IMR-90 (cell line): ENCODE results near the gene NAP1L1. TPM values are rescaled to one million over a fixed set of nuclear protein-coding genes. Genes with fewer than 3 reads are reported as not detected.
A peak's percentile ranks its signal among the peaks of the same experiment; 100 is the strongest.

ENCODE experiments used
- ATAC-seq: fragments of 200-7000 bp; cut with Tn5 transposase; 2 replicates; pipeline ENCODE4 v1.9.1; 2020; ENCODE audit warnings: low read depth, mild to moderate bottlenecking, moderate library complexity
- BruUV-seq: library from RNA; stranded (reverse); fragments of 400-500 nt; replicated peaks from 2 replicates; lab custom pipeline; 2021; lab: Mats Ljungman, UMichigan
- CTCF ChIA-PET: fragments of 300-600 bp; formaldehyde crosslinking; extraction: SDS; loops from one replicate; lab custom pipeline; 2021; ENCODE audit warnings: antibody characterized with exemption; lab: Yijun Ruan, JAX
- POLR2A ChIA-PET: fragments of 300-600 bp; sonication (Branson Sonifier 250); formaldehyde crosslinking; loops from one replicate; lab custom pipeline; 2022; ENCODE audit warnings: antibody characterized with exemption; ENCODE audit not compliant: unreplicated experiment; lab: Charles Lee
- DNase-seq: peaks from one replicate; pipeline ENCODE4 v3.0.0; 2013
- H2AFZ ChIP-seq: replicated peaks from 2 replicates; pipeline ENCODE3; 2013; ENCODE audit warnings: low read length, mild to moderate bottlenecking; ENCODE audit not compliant: poor library complexity
- H2AK5ac ChIP-seq: 2 replicates; pipeline ENCODE4 v1.6.1; 2013; ENCODE audit warnings: low read depth, low read length, inconsistent platforms
- H2AK9ac ChIP-seq: replicated peaks from 2 replicates; pipeline ENCODE3; 2013; ENCODE audit warnings: mild to moderate bottlenecking, low read depth, low read length, moderate library complexity; ENCODE audit not compliant: poor library complexity
- H2BK120ac ChIP-seq: 2 replicates; pipeline ENCODE4 v1.6.1; 2013; ENCODE audit warnings: low read depth, low read length, inconsistent platforms
- H2BK15ac ChIP-seq: 3 replicates; pipeline ENCODE4 v1.6.1; 2013; ENCODE audit warnings: low read depth, low read length, inconsistent platforms
- H2BK20ac ChIP-seq: 2 replicates; pipeline ENCODE4 v1.6.1; 2013; ENCODE audit warnings: low read depth, mild to moderate bottlenecking, inconsistent platforms, low read length, moderate library complexity
- H2BK5ac ChIP-seq: 2 replicates; pipeline ENCODE4 v1.6.1; 2013; ENCODE audit warnings: mild to moderate bottlenecking, low read depth, low read length, inconsistent platforms; ENCODE audit not compliant: poor library complexity, severe bottlenecking
- H3K14ac ChIP-seq: replicated peaks from 2 replicates; pipeline ENCODE4 v1.6.1; 2013; ENCODE audit warnings: low read depth, low read length, inconsistent platforms
- H3K18ac ChIP-seq: 2 replicates; pipeline ENCODE4 v1.6.1; 2013; ENCODE audit warnings: low read depth, low read length, control low read depth
- H3K23ac ChIP-seq: 2 replicates; pipeline ENCODE4 v1.6.1; 2013; ENCODE audit warnings: low read depth, low read length, inconsistent platforms
- H3K27ac ChIP-seq: 2 replicates; pipeline ENCODE4 v1.5.1; 2013; ENCODE audit warnings: mild to moderate bottlenecking, control low read depth, low read length; ENCODE audit not compliant: insufficient read depth
- H3K27me3 ChIP-seq: 2 replicates; pipeline ENCODE4 v1.6.1; 2013; ENCODE audit warnings: low read length; ENCODE audit not compliant: control insufficient read depth, insufficient read depth
- H3K36me3 ChIP-seq: 2 replicates; pipeline ENCODE4 v1.6.1; 2013; ENCODE audit warnings: low read length, mixed read lengths; ENCODE audit not compliant: control insufficient read depth, insufficient read depth
- H3K4ac ChIP-seq: 2 replicates; pipeline ENCODE4 v1.6.1; 2013; ENCODE audit warnings: low read depth, low read length, inconsistent platforms
- H3K4me1 ChIP-seq: 2 replicates; pipeline ENCODE4 v1.6.1; 2013; ENCODE audit warnings: low read length, mixed read lengths; ENCODE audit not compliant: control insufficient read depth, insufficient read depth
- H3K4me2 ChIP-seq: 2 replicates; pipeline ENCODE4 v1.6.1; 2013; ENCODE audit warnings: low read depth, mild to moderate bottlenecking, control low read depth, low read length, moderate library complexity
- H3K4me3 ChIP-seq: 2 replicates; pipeline ENCODE4 v1.5.1; 2013; ENCODE audit warnings: low read depth, mild to moderate bottlenecking, control low read depth, low read length, moderate library complexity; ENCODE audit not compliant: insufficient read depth
- H3K56ac ChIP-seq: 2 replicates; pipeline ENCODE4 v1.6.1; 2013; ENCODE audit warnings: low read length, inconsistent platforms; ENCODE audit not compliant: insufficient read depth; ENCODE audit errors: extremely low read depth
- H3K79me1 ChIP-seq, 2 experiments: 2 replicates each; pipeline ENCODE4 v1.6.1; 2013; ENCODE audit warnings: low read length in 2 of 2, inconsistent platforms in 1 of 2, low read depth in 1 of 2
- H3K9ac ChIP-seq: 2 replicates; pipeline ENCODE4 v1.6.1; 2013; ENCODE audit warnings: low read depth, low read length, control low read depth
- H3K9me1 ChIP-seq: 2 replicates; pipeline ENCODE4 v1.6.1; 2013; ENCODE audit warnings: low read length, inconsistent platforms; ENCODE audit not compliant: insufficient read depth
- H3K9me3 ChIP-seq: 2 replicates; pipeline ENCODE4 v1.6.1; 2013; ENCODE audit warnings: low read length; ENCODE audit not compliant: control insufficient read depth, insufficient read depth
- H4K20me1 ChIP-seq: 2 replicates; pipeline ENCODE4 v1.6.1; 2013; ENCODE audit warnings: low read length, inconsistent platforms; ENCODE audit not compliant: insufficient read depth
- H4K5ac ChIP-seq: 2 replicates; pipeline ENCODE4 v1.6.1; 2013; ENCODE audit warnings: mild to moderate bottlenecking, low read depth, low read length, control low read depth
- H4K8ac ChIP-seq, 2 experiments: 2 replicates each; pipeline ENCODE4 v1.6.1; 2013; ENCODE audit warnings: low read depth in 2 of 2, low read length in 2 of 2, control low read depth in 1 of 2, inconsistent platforms in 1 of 2
- H4K91ac ChIP-seq: 2 replicates; pipeline ENCODE4 v1.6.1; 2013; ENCODE audit warnings: low read depth, low read length, inconsistent platforms; ENCODE audit not compliant: insufficient read depth
- CEBPB ChIP-seq: IDR thresholded peaks from 2 replicates; pipeline ENCODE4 v1.6.1; 2012; ENCODE audit warnings: low read depth, low read length, improper control_type of control experiment
- POLR2A ChIP-seq: IDR thresholded peaks from 2 replicates; pipeline ENCODE4 v1.6.1; 2012; ENCODE audit warnings: mild to moderate bottlenecking, low read depth, low read length
- WGBS, 2 experiments: methylation state at CpG; one replicate each; pipeline versions ENCODE4 v1.1.5 to v1.1.7; 2013; ENCODE audit warnings: missing lambda C conversion rate in 2 of 2; ENCODE audit not compliant: insufficient read length in 1 of 2; ENCODE audit errors: extremely low coverage in 2 of 2; 5-methylcytosine and 5-hydroxymethylcytosine counted together
- dilution Hi-C: fragments of 300-500 bp; cut with HindIII; formaldehyde crosslinking; loops from one replicate; pipeline ENCODE4 v1.14.3; 2018; ENCODE audit warnings: low sequenced_read_pairs; ENCODE audit not compliant: unreplicated experiment
- in situ Hi-C: fragments of 300-500 bp; cut with MboI; formaldehyde crosslinking; loops from 3 replicates; pipeline ENCODE4 v1.14.3; 2019; ENCODE audit warnings: low sequenced_read_pairs, inconsistent platforms, mixed read lengths
- intact Hi-C: fragments of 100-400 bp; cut with micrococcal nuclease; formaldehyde crosslinking; loops from 2 replicates; pipeline ENCODE4 v1.10.0; 2022
- polyA plus RNA-seq, 3 experiments: library from polyadenylated mRNA; depleted of rRNA; stranded (reverse); fragments of >200 nt; gene quantifications; 2 replicates each; pipeline ENCODE4 v1.2.3, GENCODE V29; 2012; ENCODE audit warnings: low replicate concordance in 1 of 3
- total RNA-seq: library from RNA; depleted of rRNA; stranded (reverse); fragments of >200 nt; gene quantifications from 2 replicates; pipeline ENCODE4 v1.2.3, GENCODE V29; 2012
- TF ChIP-seq, protein P1 (sequence below): fragments of 150-350 bp; IDR thresholded peaks from 2 replicates; pipeline ENCODE4 v1.6.1; 2017; ENCODE audit warnings: mild to moderate bottlenecking, antibody characterized with exemption, low read length, low read depth

The NAP1L1 gene
- total and polyA plus RNA-seq, 2 of the 4 experiments (the other 2 are of a cell fraction) = 86.4 to 200 TPM

DNA sequence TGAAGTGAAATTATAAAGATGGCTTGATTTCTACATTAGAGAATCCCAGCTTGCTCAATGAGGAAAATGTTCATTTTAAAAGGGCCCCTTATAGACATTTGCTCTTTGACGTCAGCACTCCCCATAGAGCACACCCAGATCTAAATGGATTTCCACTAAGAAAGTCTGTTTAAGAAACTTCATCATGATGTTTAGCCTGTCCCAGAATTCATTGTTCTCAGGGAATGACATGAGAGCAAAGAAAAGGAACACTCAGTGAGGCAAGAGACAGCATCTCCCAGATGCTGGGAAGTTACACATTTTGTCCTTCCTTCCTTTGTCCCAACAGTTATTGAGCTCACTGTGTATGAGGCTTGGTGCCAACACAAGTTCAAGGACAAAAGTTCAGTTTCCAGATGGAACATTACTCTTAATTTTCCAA lies 57.8 kb downstream of the NAP1L1 start:
- CTCF ChIA-PET = interaction anchor here (1.2 kb wide), 1 partner anchor 403 kb away, joined by 4 read pairs; no protein-coding TSS in a partner anchor
- Histone ChIP-seq H3K4me3 (peak overlapping the region; percentile 22; the same call in 1 of the 2 replicates), H3K4ac (peak overlapping the region; percentile 62; the same call in 1 of the 2 replicates), H3K27ac (peak overlapping the region; percentile 93), H2AK5ac (peak overlapping the region; percentile 72), H3K36me3 (peaks cover 28% of the 10 kb centered on the region), H2BK20ac (0 out of 2 replicates have a peak overlapping the region, but pooled peaks have one; percentile 4), H2AK9ac (no peak overlapping the region), H3K56ac (peak overlapping the region; percentile 55; the same call in 1 of the 2 replicates), H3K79me1 (peaks cover 0 to 17% of the 10 kb centered on the region in 2 experiments; a peak in 2 of 4 replicates), H3K4me2 (peak overlapping the region; percentile 92), H2BK5ac (peak overlapping the region; percentile 82), H4K91ac (peak overlapping the region; percentile 38), H3K14ac (peak overlapping the region; percentile 86), H2BK120ac (peak overlapping the region; percentile 15; the same call in 1 of the 2 replicates), H2AFZ (no peak overlapping the region), H3K23ac (peak overlapping the region; percentile 81), H4K20me1 (peaks cover 33% of the 10 kb centered on the region), H4K5ac (peak overlapping the region; percentile 79), H3K9me1 (no peaks in the 10 kb centered on the region; the same call in 1 of the 2 replicates), H4K8ac (peak overlapping the region; percentile 8 to 93; a peak in 3 of 4 replicates), H3K18ac (peak overlapping the region; percentile 96), H3K27me3 (no peaks in the 10 kb centered on the region), H3K4me1 (no peaks in the 10 kb centered on the region; the same call in 1 of the 2 replicates), H3K9ac (peak overlapping the region; percentile 65), H3K9me3 (no peaks in the 10 kb centered on the region), H2BK15ac (0 out of 3 replicates have a peak overlapping the region, but pooled peaks have one; percentile 1)
- in situ Hi-C loops (loop anchor here (5.0 to 25.0 kb wide), 3 partner anchors 209 to 689 kb away; partner anchors contain the start of genes CAPS2 and GLIPR1L1), dilution Hi-C loops (no loop called here), intact Hi-C loops (loop anchor here (5.0 kb wide), 1 partner anchor 89 kb away; no protein-coding TSS in a partner anchor)
- peak; percentile 88 for TF ChIP-seq POLR2A
- TF ChIP-seq CEBPB = 0 out of 2 replicates have a peak, but pooled peaks have one; percentile 17
- TF ChIP-seq, protein P1, sequence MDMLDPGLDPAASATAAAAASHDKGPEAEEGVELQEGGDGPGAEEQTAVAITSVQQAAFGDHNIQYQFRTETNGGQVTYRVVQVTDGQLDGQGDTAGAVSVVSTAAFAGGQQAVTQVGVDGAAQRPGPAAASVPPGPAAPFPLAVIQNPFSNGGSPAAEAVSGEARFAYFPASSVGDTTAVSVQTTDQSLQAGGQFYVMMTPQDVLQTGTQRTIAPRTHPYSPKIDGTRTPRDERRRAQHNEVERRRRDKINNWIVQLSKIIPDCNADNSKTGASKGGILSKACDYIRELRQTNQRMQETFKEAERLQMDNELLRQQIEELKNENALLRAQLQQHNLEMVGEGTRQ = no peak
- POLR2A ChIA-PET = interaction anchor here (0.5 kb wide), 1 partner anchor 429 kb away, joined by 3 read pairs; no protein-coding TSS in a partner anchor
- no CpG with 5 or more reads among the region's 1 CpG for WGBS, 2 experiments
- no peak for ATAC-seq
- no TSS peak for BruUV-seq
- peak; percentile 67 for DNase-seq
